Endodermal cell (in vitro differentiated cells): ENCODE data around the gene POC1A. TPM values are rescaled to one million over a fixed set of nuclear protein-coding genes. Genes with fewer than 3 reads are reported as not detected.
"Not testable (repeated sequence)": the region's sequence is repeated elsewhere in the genome, so short reads cannot be mapped to it uniquely, and the experiment has no call there.

Experiments
- DNase-seq: peaks from one replicate; pipeline ENCODE4 v3.0.0-alpha.2; 2017
- H3K27ac ChIP-seq: 2 replicates; pipeline ENCODE4 v1.5.1; 2013; ENCODE audit warnings: mild to moderate bottlenecking, low read depth, low read length, moderate library complexity
- H3K27me3 ChIP-seq: 2 replicates; pipeline ENCODE4 v1.6.1; 2013; ENCODE audit warnings: mild to moderate bottlenecking, low read length, moderate library complexity; ENCODE audit not compliant: insufficient read depth, control insufficient read depth, poor library complexity, severe bottlenecking
- H3K36me3 ChIP-seq: 2 replicates; pipeline ENCODE4 v1.7.0; 2013; ENCODE audit warnings: mild to moderate bottlenecking, low read length, moderate library complexity; ENCODE audit not compliant: control insufficient read depth, insufficient read depth
- H3K4me1 ChIP-seq: one replicate; pipeline ENCODE4 v1.7.0; 2013; ENCODE audit warnings: low read length; ENCODE audit not compliant: control insufficient read depth, insufficient read depth
- H3K4me3 ChIP-seq: 2 replicates; pipeline ENCODE4 v1.5.1; 2013; ENCODE audit warnings: mild to moderate bottlenecking, low read length, moderate library complexity
- H3K9ac ChIP-seq: 2 replicates; pipeline ENCODE4 v1.6.1; 2013; ENCODE audit warnings: mild to moderate bottlenecking, low read length, moderate library complexity; ENCODE audit not compliant: poor library complexity, severe bottlenecking; ENCODE audit errors: extremely low read depth
- H3K9me3 ChIP-seq: 2 replicates; pipeline ENCODE4 v1.6.1; 2013; ENCODE audit warnings: mild to moderate bottlenecking, low read length, moderate library complexity; ENCODE audit not compliant: control insufficient read depth
- H3K27ac Mint-ChIP-seq: 2 replicates; pipeline ENCODE4 v1.8.0; 2020; ENCODE audit warnings: mixed read lengths
- H3K27me3 Mint-ChIP-seq: 2 replicates; pipeline ENCODE4 v1.8.0; 2021; ENCODE audit warnings: mild to moderate bottlenecking, mixed read lengths; ENCODE audit not compliant: insufficient read depth
- H3K36me3 Mint-ChIP-seq: 2 replicates; pipeline ENCODE4 v1.8.0; 2020; ENCODE audit warnings: low read depth, mixed read lengths
- H3K4me1 Mint-ChIP-seq: 2 replicates; pipeline ENCODE4 v1.8.0; 2020; ENCODE audit warnings: mixed read lengths
- H3K4me3 Mint-ChIP-seq: 2 replicates; pipeline ENCODE4 v1.8.0; 2020; ENCODE audit warnings: mild to moderate bottlenecking, moderate library complexity, mixed read lengths
- H3K9me3 Mint-ChIP-seq: 2 replicates; pipeline ENCODE4 v1.8.0; 2020; ENCODE audit warnings: mild to moderate bottlenecking, mixed read lengths
- CTCF ChIP-seq: fragments of 200-600 bp; sonication (generic); conservative IDR thresholded peaks from 2 replicates; pipeline ENCODE4 v1.5.0; 2021; ENCODE audit warnings: antibody characterized with exemption, mild to moderate bottlenecking
- WGBS, 2 experiments: methylation state at CpG; one replicate each; pipeline versions ENCODE4 v1.1.5 to v1.1.7; 2013; ENCODE audit warnings: missing lambda C conversion rate in 2 of 2, mixed read lengths in 1 of 2; ENCODE audit not compliant: insufficient coverage in 1 of 2, insufficient read length in 1 of 2; 5-methylcytosine and 5-hydroxymethylcytosine counted together
- total RNA-seq, 2 donors: library from RNA; stranded (reverse); fragmentation: NEBNext Ultra II Directional in 1 of 2; extraction: Animal tissue kit (Norgen Biotek cat#: 25700) in 1 of 2; gene quantifications; 2 replicates in 1 of 2; 3 replicates in 1 of 2; pipeline ENCODE4 v1.2.1, GENCODE V29; 2021

Gene POC1A
- total RNA-seq, 2 donors from 2014 or later, result 19.7 to 24.0 TPM

DNA sequence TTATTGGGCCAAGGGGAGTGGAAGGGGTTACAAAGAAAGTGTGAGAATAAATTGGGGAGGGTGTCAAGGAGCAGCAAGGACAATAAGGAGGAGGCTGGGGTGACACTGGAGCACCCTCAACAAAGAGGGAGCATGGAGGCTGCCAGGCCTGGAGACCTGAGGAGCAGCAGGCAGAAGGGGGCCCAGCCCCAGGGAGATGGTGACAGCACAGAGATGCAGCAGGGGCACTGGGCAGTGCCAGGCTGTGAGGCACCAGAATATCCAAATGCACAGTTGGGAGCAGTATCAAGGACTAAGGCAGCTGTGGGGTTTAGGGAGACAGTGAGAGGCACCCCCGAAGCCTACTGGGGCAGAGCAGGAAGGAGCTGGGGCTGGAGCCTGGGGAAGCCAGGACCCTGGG is 24.3 kb upstream of the POC1A start:
- Mint-ChIP-seq H3K9me3 (no peaks in the 10 kb centered on the region), H3K27me3 (no peaks in the 10 kb centered on the region), H3K4me1 (peaks cover under 1% of the 10 kb centered on the region), H3K27ac (no peak overlapping the region), H3K4me3 (no peak overlapping the region), H3K36me3 (no peaks in the 10 kb centered on the region)
- H3K9ac ChIP-seq, result no peak overlapping the region
- H3K4me3 ChIP-seq, result no peak overlapping the region
- H3K27ac ChIP-seq, result no peak overlapping the region
- WGBS, 2 experiments, result 78 to 86% methylated on average over 1 of the region's 1 CpG
- H3K9me3 ChIP-seq, result no peaks in the 10 kb centered on the region
- TF ChIP-seq CTCF, result no peak
- H3K27me3 ChIP-seq, result no peaks in the 10 kb centered on the region
- DNase-seq, result no peak
- no peaks in the 10 kb centered on the region for H3K36me3 ChIP-seq
- H3K4me1 ChIP-seq, result no peaks in the 10 kb centered on the region

- H3K9me3 Mint-ChIP-seq, H3K36me3 Mint-ChIP-seq, H3K4me1 ChIP-seq, H3K27me3 Mint-ChIP-seq, H3K27ac ChIP-seq, H3K4me3 ChIP-seq, H3K9ac ChIP-seq, H3K4me3 Mint-ChIP-seq, H3K9me3 ChIP-seq, H3K36me3 ChIP-seq, H3K27me3 ChIP-seq, H3K27ac Mint-ChIP-seq, DNase-seq, H3K4me1 Mint-ChIP-seq: not testable (repeated sequence)
- 80 to 93% methylated on average over 2 to 4 of the region's 4 CpGs for WGBS, 2 experiments
Measured at GRCh38 chr3:52178126-52178525, 23.9 kb upstream of the POC1A start.

- Histone ChIP-seq H3K9ac (no peak overlapping the region), H3K4me3 (no peak overlapping the region), H3K36me3 (no peaks in the 10 kb centered on the region), H3K27ac (no peak overlapping the region), H3K27me3 (no peaks in the 10 kb centered on the region), H3K9me3 (no peaks in the 10 kb centered on the region), H3K4me1 (no peaks in the 10 kb centered on the region)
- no peaks in the 10 kb centered on the region for H3K36me3 Mint-ChIP-seq
- H3K4me3 Mint-ChIP-seq, result no peak overlapping the region
- 87 to 90% methylated on average over 5 of the region's 5 CpGs for WGBS, 2 experiments
- TF ChIP-seq CTCF, result no peak
- no peaks in the 10 kb centered on the region for H3K27me3 Mint-ChIP-seq
- DNase-seq, result no peak
- no peaks in the 10 kb centered on the region for H3K4me1 Mint-ChIP-seq
- no peaks in the 10 kb centered on the region for H3K9me3 Mint-ChIP-seq
- H3K27ac Mint-ChIP-seq, result no peak overlapping the region
Measured at GRCh38 chr3:52177701-52178042, 23.4 kb upstream of the POC1A start.

GRCh38 chr3:52176951-52177700 is 22.9 kb upstream of the POC1A start:
- H3K9me3 Mint-ChIP-seq, result no peaks in the 10 kb centered on the region
- H3K4me1 Mint-ChIP-seq, result no peaks in the 10 kb centered on the region
- no peaks in the 10 kb centered on the region for H3K9me3 ChIP-seq
- H3K36me3 ChIP-seq, result no peaks in the 10 kb centered on the region
- no peak for DNase-seq
- no peaks in the 10 kb centered on the region for H3K27me3 Mint-ChIP-seq
- no peak overlapping the region for H3K4me3 Mint-ChIP-seq
- no peaks in the 10 kb centered on the region for H3K36me3 Mint-ChIP-seq
- no peak overlapping the region for H3K4me3 ChIP-seq
- 80 to 88% methylated on average over 10 to 15 of the region's 15 CpGs for WGBS, 2 experiments
- TF ChIP-seq CTCF, result no peak
- no peak overlapping the region for H3K9ac ChIP-seq
- no peak overlapping the region for H3K27ac ChIP-seq
- H3K27ac Mint-ChIP-seq, result no peak overlapping the region
- H3K4me1 ChIP-seq, result no peaks in the 10 kb centered on the region
- no peaks in the 10 kb centered on the region for H3K27me3 ChIP-seq
